ENCODE data around the gene SLC6A18. TPM values are rescaled to one million over a fixed set of nuclear protein-coding genes. Genes with fewer than 3 reads are reported as not detected.

Gene SLC6A18
- total and polyA plus RNA-seq, 9 of the 15 experiments (the other 6 are each of a cell fraction or from before 2014, with no cell fraction given) = not detected

- TF ChIP-seq ZBTB40 (IDR thresholded peaks at IDR 0.05) = no peak
- 0 out of 2 replicates have a peak, but pooled peaks have one; percentile 15 for TF ChIP-seq ZBTB40 (CRISPR knock-in tag; IDR thresholded peaks at IDR 0.05)
- no peak for TF ChIP-seq TRIM25 (IDR thresholded peaks at IDR 0.05; ENCODE audit: borderline replicate concordance)
- no peak for TF ChIP-seq GTF2B (IDR thresholded peaks at IDR 0.05; ENCODE audit: extremely low read depth, insufficient read length)
- TF ChIP-seq SRSF3 (IDR thresholded peaks at IDR 0.05; ENCODE audit: insufficient read depth, low read length) = no peak
- TF ChIP-seq ZSCAN29 (IDR thresholded peaks at IDR 0.05) = no peak
- peak; percentile 99 for TF ChIP-seq EHMT2 (IDR thresholded peaks at IDR 0.05)
Observed at GRCh38 chr5:1246711-1247431, 21.7 kb downstream of the SLC6A18 start (continued).

Measured in K562 (cell line).